H1 (cell line): Measurements from ENCODE around the gene FTCDNL1. TPM values are rescaled to one million over a fixed set of nuclear protein-coding genes. Genes with fewer than 3 reads are reported as not detected.

Experiments
- EGR1 ChIP-seq: IDR thresholded peaks from 2 replicates; pipeline ENCODE4 v1.6.1; 2011; ENCODE audit warnings: low read depth, low read length, borderline replicate concordance
- JUN ChIP-seq: IDR thresholded peaks from 2 replicates; pipeline ENCODE4 v1.6.1; 2011; ENCODE audit warnings: low read depth, mild to moderate bottlenecking, improper control_type of control experiment, low read length
- JUND ChIP-seq: IDR thresholded peaks from 2 replicates; pipeline ENCODE4 v1.6.1; 2011; ENCODE audit warnings: mild to moderate bottlenecking, improper control_type of control experiment, low read length
- MAFK ChIP-seq: IDR thresholded peaks from 2 replicates; pipeline ENCODE4 v1.6.1; 2012; ENCODE audit warnings: low read depth, mild to moderate bottlenecking, improper control_type of control experiment, low read length
- SP1 ChIP-seq: IDR thresholded peaks from 2 replicates; pipeline ENCODE4 v1.6.1; 2011; ENCODE audit warnings: low read depth, low read length
- SRF ChIP-seq: IDR thresholded peaks from 2 replicates; pipeline ENCODE4 v1.6.1; 2011; ENCODE audit warnings: mild to moderate bottlenecking, low read depth, low read length, moderate library complexity
- SUZ12 ChIP-seq: fragments of 200-600 bp; sonication (generic); IDR thresholded peaks from 2 replicates; pipeline ENCODE4 v1.6.1; 2012; ENCODE audit warnings: mild to moderate bottlenecking, inconsistent platforms, low read length, moderate library complexity, mixed read lengths
- TCF12 ChIP-seq: IDR thresholded peaks from 2 replicates; pipeline ENCODE4 v1.6.1; 2011; ENCODE audit warnings: low read depth, mild to moderate bottlenecking, low read length
- polyA plus RNA-seq, 7 experiments: library from polyadenylated mRNA; depleted of rRNA in 3 of 7; stranded (reverse) in 5 of 7; unstranded in 2 of 7; fragments of >200 nt in 5 of 7; fragments of 200-250 nt in 2 of 7; gene quantifications; 1 replicate in 5 of 7; 2 replicates in 1 of 7; 4 replicates in 1 of 7; pipeline versions ENCODE4 v1.2.1 to v1.2.3, GENCODE V29; 2011 to 2013; ENCODE audit warnings: missing spikeins in 2 of 7, mixed read lengths in 2 of 7
- total RNA-seq: library from RNA; stranded (reverse); fragmentation: NEBNext Ultra II Directional; extraction: Animal tissue kit (Norgen Biotek cat#: 25700); gene quantifications from 2 replicates; pipeline ENCODE4 v1.2.1, GENCODE V29; 2021

FTCDNL1 gene
- total and polyA plus RNA-seq, 2 of the 8 experiments (the other 6 are each of a cell fraction or from before 2014, with no cell fraction given), result 0.41 to 0.97 TPM

- TF ChIP-seq EGR1, result no peak
- TF ChIP-seq MAFK, result no peak
- no peak for TF ChIP-seq SP1
- TF ChIP-seq SUZ12, result no peak
- TF ChIP-seq JUND, result no peak
- TF ChIP-seq JUN, result no peak
- TF ChIP-seq TCF12, result no peak
- TF ChIP-seq SRF, result no peak
Observed at GRCh38 chr2:199772035-199772976, 78.7 kb downstream of the FTCDNL1 start (continued).
